Measurements from ENCODE around the gene CDKN2D. TPM values are rescaled to one million over a fixed set of nuclear protein-coding genes. Genes with fewer than 3 reads are reported as not detected.

Gene CDKN2D
- total RNA-seq, result 10 to 100 TPM; 14.4 to 20.2 (median 15.9) TPM

DNA sequence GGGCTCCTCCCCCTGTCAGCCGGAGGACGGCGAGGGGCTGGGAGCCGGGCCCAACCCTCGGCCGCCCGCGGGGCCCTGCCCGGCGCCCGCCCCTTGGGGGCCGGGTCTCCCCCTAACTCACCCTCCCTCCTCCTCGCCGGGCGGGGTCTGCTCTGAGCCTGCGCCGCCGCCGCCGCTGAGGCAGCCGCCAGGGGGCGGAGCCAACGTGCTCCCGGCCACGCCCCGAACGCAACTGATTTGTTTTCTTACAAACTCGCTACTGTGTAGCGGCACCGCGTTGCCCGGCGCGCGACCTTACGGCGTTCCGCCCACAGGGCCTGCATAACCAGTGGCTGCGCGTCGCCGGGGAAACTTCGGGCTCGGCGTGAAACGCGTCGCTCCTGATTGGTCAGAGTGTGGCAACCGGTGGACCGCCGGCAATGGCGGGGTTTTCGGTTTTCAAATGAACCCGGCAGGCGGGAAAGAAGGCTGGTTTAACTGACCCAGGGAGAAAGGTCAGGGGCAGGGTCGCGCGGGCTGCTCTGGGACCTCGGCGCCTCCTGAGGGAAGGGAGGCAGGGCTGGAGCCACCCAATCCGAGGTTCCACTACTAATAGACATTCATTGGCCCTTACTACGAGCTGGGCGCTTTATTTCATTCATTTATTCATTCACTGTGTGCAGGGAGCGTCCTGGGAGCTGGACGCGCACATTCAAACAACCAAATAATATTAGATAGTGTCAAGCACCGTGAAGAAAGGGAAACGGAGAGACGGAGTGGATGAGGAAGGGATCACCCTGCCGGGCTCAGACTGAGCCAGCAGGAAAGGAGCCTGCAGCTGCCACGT is at the start of gene CDKN2D:
Gene CDKN2D (minus strand): TSS at position 154 of the 826 bp plus-strand sequence. CDS start 326 bp downstream, outside the sequence.
- DNase-seq (ENCODE audit: low spot score in 2 of 2), result peak; percentile 98 to 99
- Histone ChIP-seq H3K9me3 (no peaks in the 10 kb centered on the region), H3K36me3 (no peaks in the 10 kb centered on the region), H3K4me1 (peaks cover 0 to 49% (median 34%) of the 10 kb centered on the region in 4 donors), H3K4me3 (peak within 1 kb of the TSS; percentile 56 to 97 (median 78)), H3K27me3 (no peaks in the 10 kb centered on the region), H3K27ac (peak within 1 kb of the TSS; percentile 80 to 96 (median 92))
- peak; percentile 87 to 96 for TF ChIP-seq EP300 (IDR thresholded peaks at IDR 0.05)
- TF ChIP-seq POLR2A (IDR thresholded peaks at IDR 0.05), result peak; percentile 71 to 88
- TF ChIP-seq, protein P1, sequence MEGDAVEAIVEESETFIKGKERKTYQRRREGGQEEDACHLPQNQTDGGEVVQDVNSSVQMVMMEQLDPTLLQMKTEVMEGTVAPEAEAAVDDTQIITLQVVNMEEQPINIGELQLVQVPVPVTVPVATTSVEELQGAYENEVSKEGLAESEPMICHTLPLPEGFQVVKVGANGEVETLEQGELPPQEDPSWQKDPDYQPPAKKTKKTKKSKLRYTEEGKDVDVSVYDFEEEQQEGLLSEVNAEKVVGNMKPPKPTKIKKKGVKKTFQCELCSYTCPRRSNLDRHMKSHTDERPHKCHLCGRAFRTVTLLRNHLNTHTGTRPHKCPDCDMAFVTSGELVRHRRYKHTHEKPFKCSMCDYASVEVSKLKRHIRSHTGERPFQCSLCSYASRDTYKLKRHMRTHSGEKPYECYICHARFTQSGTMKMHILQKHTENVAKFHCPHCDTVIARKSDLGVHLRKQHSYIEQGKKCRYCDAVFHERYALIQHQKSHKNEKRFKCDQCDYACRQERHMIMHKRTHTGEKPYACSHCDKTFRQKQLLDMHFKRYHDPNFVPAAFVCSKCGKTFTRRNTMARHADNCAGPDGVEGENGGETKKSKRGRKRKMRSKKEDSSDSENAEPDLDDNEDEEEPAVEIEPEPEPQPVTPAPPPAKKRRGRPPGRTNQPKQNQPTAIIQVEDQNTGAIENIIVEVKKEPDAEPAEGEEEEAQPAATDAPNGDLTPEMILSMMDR (IDR thresholded peaks at IDR 0.05), result peak; percentile 49 to 91 (median 89)
- 0 to 2% methylated on average over 31 to 50 of the region's 71 CpGs for WGBS, 2 donors

DNA sequence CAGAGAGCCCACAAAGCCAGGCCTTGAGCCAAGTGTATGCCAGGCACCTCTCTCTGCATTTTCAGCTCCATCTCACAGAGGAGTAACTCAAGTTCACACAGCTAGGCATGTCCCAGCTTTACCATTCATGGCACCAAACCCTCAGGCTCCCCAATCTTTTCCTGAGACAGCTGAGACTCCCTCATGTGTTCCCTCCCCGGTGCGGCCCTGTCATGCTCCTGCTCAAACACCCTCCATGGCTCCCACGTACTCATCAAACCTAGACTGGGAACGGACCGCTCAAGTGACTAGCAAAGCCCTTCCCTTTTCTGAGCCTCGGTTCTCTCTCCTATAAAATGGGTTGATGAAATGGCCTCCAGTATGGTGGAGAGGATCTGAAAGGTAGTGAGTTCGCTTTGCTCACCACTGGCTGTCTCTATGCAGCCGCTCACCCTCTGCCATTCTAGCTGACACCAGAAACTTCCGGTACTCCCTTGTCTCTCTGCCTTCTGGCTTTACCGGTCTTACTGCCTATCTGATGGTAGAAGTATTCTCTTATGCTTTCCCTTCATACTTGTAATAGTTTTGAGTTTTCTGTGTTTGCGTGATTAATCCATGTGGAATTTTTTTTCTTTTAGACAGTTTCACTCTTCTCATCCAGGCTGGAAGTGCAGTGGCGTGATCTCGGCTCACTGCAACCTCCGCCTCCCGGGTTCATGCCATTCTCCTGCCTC is 48.8 kb upstream of the CDKN2D start:
- peak in 1 of 2 donors; percentile 12 for TF ChIP-seq EP300 (IDR thresholded peaks at IDR 0.05)
- TF ChIP-seq, protein P1 (IDR thresholded peaks at IDR 0.05), result no peak
- WGBS, 2 donors, result 66 to 72% methylated on average over 15 of the region's 15 CpGs
- H3K4me3 ChIP-seq, result no peak overlapping the region
- peaks cover 0 to 71% (median 29%) of the 10 kb centered on the region in 4 donors for H3K4me1 ChIP-seq
- no peaks in the 10 kb centered on the region for H3K27me3 ChIP-seq
- peak overlapping the region; percentile 19 to 84 (median 48) for H3K27ac ChIP-seq
- DNase-seq (ENCODE audit: low spot score in 2 of 2), result no peak
- H3K36me3 ChIP-seq, result peaks cover 0 to 7% (median 0%) of the 10 kb centered on the region in 3 donors
- no peaks in the 10 kb centered on the region for H3K9me3 ChIP-seq

DNA sequence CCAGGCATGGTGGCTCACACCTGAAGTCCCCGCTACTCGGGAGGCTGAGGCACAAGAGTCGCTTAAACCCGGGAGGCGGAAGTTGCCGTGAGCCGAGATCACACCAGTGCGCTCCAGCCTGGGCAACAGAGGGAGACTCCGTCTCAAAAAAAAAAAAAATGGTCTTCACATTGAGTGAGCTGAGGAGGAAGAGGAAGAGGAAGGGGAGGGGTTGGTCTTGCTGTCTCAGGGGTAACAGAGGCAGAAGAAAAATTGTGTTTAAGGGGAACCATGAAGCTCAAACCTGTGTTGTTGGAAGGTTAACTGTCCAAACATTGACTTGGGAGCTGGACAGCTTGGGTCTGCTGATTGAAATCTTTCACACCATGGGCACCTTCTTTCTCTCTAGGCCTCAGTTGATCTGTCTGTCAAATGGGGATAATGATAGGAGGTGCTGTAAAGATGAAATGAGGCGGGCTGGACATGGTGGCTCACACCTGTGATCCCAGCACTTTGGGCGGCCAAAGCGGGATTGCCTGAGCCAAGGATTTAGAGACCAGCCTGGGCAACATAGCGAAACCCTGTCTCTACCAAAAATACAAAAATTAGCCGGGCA is 46.7 kb upstream of the CDKN2D start:
- WGBS, 2 donors, result 93 to 94% methylated on average over 14 of the region's 14 CpGs
- DNase-seq (ENCODE audit: low spot score in 2 of 2), result no peak
- peak overlapping the region in 3 of 4 donors; percentile 30 to 84 (median 74) for H3K27ac ChIP-seq

DNA sequence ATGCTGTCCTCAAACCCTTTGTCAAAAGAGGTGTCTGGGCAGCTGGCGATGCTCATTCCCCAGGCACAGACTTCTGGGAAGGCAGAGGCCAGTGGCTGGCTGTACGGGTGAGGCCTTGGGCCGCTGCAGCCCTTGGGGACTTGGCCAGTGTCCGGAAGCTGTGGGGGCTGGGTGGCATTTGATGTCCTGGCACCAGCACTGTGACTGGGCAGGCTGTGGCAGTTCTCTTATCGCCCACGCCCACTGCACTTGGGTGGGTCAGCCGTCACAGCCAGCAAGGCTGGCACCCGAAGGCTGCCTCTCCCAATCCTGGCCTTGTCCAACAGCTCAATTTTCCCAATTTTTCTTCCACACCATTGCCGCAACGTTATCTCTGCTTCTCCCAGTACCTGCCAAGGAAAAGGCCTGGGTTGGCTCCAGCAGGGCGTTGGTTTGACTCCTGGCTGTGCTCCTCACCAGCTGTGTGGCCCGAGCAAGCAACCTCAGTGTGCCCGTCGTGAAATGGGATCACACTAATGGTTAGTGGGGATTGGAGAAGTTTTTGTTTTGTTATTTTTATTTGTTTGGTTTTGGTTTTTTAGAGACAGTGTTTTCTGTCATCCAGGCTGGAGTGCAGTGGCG is 43.8 kb upstream of the CDKN2D start:
- Histone ChIP-seq H3K4me3 (peak overlapping the region in 1 of 4 donors; percentile 10), H3K9me3 (no peaks in the 10 kb centered on the region), H3K27ac (peak overlapping the region; percentile 65 to 93 (median 80)), H3K4me1 (peaks cover 0 to 69% (median 39%) of the 10 kb centered on the region in 4 donors), H3K36me3 (no peaks in the 10 kb centered on the region), H3K27me3 (no peaks in the 10 kb centered on the region)
- TF ChIP-seq, protein P1 (IDR thresholded peaks at IDR 0.05), result no peak
- TF ChIP-seq POLR2A (IDR thresholded peaks at IDR 0.05) (peak in 1 of 2 donors; percentile 38), EP300 (IDR thresholded peaks at IDR 0.05) (peak in 1 of 2 donors; percentile 88)
- 20 to 24% methylated on average over 15 of the region's 15 CpGs for WGBS, 2 donors
- peak; percentile 36 to 65 for DNase-seq (ENCODE audit: low spot score in 2 of 2)

More for the DNA sequence above, 46.7 kb upstream of the CDKN2D start:
- H3K4me1 ChIP-seq, result peaks cover 0 to 82% (median 41%) of the 10 kb centered on the region in 4 donors
- no peaks in the 10 kb centered on the region for H3K36me3 ChIP-seq
- TF ChIP-seq EP300 (IDR thresholded peaks at IDR 0.05) (no peak), POLR2A (IDR thresholded peaks at IDR 0.05) (no peak)
- TF ChIP-seq, protein P1 (IDR thresholded peaks at IDR 0.05), result no peak
- H3K9me3 ChIP-seq, result no peaks in the 10 kb centered on the region
- H3K27me3 ChIP-seq, result no peaks in the 10 kb centered on the region
- no peak overlapping the region for H3K4me3 ChIP-seq

Data from tibial nerve (tissue), 4 donors.